HG03565 (cell line): ENCODE measurements around the gene ITGBL1.

Experiments used
- ATAC-seq: cut with Tn5 transposase; IDR thresholded peaks from one replicate; pipeline ENCODE4 v1.9.1; 2021; ENCODE audit warnings: mild to moderate bottlenecking, moderate library complexity; ENCODE audit not compliant: unreplicated experiment

The ITGBL1 gene

GRCh38 chr13:101555610-101556009, 103.1 kb downstream of the ITGBL1 start:
- no peak for ATAC-seq

- no peak for ATAC-seq
Observed at GRCh38 chr13:101556676-101557123, 104.2 kb downstream of the ITGBL1 start.

- ATAC-seq = no peak
Observed at GRCh38 chr13:101565317-101565716, 112.8 kb downstream of the ITGBL1 start.

DNA sequence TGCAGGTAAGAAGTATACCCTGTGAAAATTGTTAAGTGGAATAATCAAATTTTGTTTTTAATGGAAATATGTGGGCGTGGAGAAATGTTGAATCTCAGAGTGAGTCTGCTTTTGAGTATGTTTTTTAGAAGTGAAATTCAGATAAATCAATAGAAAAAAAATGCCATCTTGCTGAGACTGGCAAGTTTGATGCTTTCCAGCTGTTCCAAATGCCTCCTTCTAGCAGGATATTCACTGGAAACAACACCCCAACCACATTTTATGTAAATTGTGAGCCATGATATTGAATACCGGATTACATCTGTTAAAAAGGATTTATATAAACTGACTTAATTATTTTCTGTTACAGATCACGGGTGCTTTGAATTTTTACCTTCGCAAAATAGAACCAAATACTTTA, 115.4 kb downstream of the ITGBL1 start:
- no peak for ATAC-seq

DNA sequence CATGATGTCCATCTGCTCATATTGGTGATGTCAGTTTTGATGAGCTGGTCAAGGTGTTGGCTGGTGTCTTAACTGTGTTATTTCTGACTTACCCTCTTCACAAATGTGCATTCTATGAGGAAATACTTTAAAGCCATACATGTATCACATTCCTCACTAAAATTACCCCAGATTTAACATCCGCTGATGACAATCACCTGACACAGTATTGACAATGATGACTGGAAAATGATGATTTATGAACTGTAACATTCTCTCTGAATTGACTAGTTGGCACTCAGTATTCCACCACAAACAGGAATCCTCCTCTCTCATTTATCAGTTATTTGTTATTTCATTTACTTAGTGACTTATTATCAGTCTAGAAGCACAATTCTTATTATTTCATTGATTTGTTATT, 117.3 kb downstream of the ITGBL1 start:
- ATAC-seq = no peak

DNA sequence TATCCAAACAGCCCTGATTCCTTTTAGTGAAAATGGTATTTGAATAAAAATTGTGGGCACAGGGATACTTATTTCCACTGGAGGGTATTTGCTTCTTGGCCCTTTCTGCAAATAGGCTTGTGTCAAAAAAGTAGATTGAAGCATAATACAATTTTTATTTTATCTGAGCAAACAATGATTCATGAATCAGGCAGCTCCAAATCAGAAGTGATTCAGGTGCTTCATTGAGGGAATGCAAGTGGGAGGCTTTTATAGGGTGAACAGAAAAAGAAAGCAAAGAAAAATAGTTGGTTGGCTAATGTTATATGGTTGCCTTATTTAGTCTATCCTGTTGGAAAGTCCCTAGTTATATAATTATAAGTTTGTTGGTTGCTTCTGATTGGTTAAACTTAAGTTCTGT, 117.9 kb downstream of the ITGBL1 start:
- ATAC-seq = no peak

GRCh38 chr13:101572456-101572855, 120.0 kb downstream of the ITGBL1 start:
- ATAC-seq = no peak

- ATAC-seq = no peak
Observed at GRCh38 chr13:101575581-101575980, 123.1 kb downstream of the ITGBL1 start.

DNA sequence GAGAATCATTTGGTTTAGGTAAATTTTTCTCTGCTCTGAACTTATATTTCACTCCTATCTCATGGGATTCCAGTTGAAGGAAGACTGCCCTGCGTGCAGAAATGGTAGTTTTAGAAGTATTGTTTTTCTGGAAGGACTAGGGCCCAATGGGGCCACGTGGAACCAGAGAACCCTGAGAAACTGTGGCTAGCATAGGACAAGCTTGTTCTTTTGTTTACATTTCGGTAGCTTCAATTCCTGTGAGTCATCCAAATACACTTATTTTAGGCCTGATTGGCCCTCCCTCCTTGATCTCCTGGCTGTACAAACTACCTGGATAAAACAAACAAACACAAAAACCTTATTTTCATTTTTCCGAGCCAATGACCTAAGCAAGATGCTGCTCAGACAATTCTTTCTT, 124.0 kb downstream of the ITGBL1 start:
- no peak for ATAC-seq

DNA sequence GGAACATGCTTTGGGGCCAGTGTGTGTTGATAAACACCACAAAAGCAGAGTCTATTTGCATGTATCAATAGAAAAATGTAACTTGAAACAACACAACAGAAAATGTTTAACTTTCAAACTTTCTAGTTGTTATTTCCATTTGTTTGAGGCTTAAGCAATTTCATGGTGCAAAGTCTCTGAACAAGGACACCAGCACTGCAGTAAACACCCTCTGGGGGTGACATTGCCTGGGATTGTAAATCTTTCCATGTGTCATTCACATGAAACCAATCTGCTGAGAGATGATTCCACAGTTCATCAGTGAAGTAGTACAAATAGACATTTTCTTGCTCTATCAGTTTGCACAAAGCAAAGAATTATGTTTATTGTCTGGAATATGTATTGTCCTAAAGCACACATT, 124.5 kb downstream of the ITGBL1 start:
- ATAC-seq = no peak

DNA sequence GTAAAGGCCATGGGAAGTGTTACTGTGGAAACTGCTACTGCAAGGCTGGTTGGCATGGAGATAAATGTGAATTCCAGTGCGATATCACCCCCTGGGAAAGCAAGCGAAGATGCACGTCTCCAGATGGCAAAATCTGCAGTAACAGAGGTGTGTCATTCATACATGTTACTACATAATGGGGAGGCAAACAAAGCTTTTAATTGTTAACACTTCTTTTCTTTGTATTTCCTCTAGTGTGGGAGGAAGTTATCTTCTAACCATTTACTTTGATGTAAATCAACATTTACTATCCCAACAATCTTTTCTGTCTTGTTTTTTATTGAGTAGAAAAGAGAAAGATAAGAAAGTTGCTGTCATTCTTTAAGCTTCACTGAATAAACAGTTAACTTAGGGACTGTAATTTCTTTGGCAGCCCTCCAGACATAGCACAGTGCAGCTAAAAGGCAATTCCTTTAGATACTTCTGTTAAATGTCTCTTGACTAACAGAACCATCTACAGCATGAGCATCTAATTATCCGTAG, 126.9 kb downstream of the ITGBL1 start:
- ATAC-seq = no peak

GRCh38 chr13:101584331-101584730, 131.9 kb downstream of the ITGBL1 start:
- ATAC-seq = no peak

DNA sequence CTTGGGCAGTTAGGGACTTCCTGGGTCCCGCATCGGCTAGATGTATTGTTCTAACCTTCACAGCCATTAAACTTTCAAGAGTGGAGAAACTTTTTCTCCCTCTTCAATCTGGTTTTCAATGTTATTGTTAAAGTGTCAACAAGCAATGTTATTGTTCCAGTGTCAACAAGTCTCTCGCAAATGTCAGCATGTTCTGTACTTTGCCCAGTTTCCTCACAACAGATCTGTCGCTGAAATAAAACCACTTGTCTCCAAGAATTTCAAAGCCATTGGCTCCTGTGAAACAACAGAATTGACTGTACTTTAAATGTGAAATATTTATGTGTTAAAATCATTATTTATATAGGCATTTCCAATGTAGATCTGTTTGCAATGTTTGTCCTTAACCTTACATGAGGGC, 138.0 kb downstream of the ITGBL1 start:
- no peak for ATAC-seq

DNA sequence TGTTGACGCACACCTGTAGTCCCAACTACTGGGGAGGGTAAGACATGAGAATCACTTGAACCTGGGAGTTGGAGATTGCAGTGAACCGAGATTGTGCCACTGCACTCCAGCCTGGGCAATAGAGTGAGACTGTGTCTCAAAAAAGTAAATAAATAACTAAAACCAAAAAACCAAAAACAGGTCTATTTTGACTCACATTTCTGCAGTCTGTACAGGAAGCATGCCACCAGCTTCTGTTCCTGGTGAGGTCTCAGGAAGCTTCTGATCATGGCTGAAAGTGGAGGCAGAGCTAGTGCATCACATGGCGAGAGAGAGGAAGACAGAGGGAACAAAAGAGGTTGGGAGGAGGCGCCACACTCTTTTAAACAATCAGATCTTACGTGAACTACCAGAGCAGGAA, 142.5 kb downstream of the ITGBL1 start:
- no peak for ATAC-seq

DNA sequence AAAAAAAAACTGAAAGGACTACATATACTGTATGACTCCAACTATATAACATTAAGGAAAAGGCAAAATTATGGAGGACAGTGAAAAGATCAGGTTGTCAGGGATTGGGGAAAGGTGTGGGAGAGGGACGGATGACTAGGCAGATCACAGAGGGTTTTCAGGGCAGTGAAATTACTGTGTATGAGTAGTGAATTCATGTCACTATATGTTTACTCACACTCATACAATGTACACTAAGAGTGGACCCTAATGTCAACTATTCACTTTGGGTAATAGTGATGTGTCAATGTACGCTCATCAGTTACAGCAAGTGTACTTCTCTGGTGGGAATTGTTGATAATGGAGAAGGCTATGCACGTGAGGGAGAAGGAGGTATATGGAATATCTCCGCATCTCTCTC, 144.3 kb downstream of the ITGBL1 start:
- ATAC-seq = no peak

DNA sequence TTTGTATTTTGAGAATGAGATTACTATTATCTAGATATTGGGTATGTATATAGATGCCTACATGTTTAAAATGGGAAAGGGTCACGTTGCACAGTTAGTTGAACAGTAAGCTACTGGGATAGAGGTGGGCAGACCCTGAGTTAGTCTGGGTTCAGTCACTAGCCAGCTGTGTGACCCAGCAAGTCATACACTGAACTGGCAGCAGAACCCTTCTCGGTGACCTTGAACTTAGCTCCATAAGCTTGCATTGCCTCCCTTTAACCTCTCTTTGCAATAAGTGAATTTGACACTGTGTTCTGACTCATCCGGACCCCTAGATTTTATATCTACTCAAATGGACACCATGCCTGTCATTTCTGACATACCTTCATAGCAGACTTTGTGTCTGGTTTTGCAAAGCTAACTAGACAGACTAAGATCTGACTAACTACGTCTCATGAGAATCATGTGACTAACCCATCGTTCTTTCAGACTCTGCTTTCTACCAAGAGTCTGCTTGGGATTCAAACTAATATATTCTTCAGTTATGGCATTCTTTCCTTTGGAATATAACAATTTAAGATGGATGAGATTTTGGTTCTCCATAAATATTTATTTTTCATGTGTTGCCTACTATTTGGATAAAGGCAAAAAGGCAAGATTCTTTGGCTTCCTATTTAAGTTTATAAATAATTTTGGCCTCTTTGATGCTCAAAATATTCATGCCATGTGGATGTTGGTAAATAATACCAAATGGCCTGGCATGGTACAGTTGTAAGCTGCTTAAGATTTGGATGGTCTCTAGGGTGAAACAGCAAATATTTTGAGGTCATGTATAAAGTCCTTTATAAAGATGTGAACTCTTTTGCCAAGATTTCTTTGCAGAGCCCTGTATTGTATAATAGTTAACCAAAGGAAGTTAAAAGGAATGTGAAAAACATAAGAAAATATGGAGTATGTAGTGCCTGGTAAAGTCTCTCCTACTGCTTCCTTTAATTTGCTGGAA, 159.3 kb downstream of the ITGBL1 start:
- no peak for ATAC-seq

DNA sequence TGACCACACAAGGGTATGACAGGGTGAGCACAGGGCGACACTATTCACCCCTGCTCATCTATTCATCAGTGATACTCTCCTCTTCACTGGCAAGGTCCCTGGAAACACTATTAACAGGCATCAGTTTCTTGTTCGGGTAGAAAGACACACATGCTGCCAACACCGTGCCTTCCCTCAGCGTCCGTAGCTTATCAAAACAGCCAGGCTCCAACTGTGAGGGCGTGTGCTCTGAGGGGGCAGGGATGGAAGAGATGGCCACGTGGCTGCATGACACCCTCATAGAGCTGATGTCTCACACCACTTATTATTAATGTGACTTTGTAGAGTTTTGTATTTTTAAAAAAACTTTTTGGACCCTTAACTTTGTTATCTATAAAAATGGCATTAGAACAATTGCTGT, 160.3 kb downstream of the ITGBL1 start:
- ATAC-seq = no peak

GRCh38 chr13:101614491-101614890, 162.0 kb downstream of the ITGBL1 start:
- ATAC-seq = no peak

DNA sequence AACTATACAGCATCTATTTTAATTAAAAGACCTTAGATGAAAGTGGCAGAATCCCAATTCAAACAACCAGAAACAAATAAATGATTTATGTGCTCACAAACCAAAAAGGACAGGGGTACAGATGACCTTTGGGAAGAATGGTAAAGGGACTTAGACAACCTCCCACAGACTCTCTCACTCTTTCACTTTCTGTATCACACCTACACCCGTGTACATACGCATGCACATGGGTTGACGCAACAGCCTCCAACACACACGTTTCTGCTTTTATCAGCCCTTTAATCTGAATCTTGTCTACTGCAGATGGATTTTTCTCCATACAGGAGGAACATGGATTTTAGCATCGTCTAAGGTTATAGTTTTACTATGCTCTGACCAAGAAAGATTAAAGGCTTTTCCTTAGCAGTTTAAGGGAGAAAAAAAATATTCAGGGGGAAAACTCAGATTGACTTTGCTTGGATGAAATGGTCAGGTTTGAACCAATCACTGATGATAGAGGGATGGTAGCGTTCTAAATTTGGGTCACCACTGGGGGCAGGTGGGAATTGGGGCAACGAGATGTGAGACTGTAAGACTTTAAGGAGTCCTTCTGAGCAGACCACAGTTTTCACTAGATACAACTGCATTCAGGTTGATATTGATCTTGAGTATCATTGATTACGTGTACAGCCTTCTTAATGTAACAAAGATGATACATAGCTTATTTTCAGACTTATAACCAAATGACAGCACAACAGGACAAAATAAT, 166.1 kb downstream of the ITGBL1 start:
- no peak for ATAC-seq

- no peak for ATAC-seq
Observed at GRCh38 chr13:101621099-101621498, 168.6 kb downstream of the ITGBL1 start.

DNA sequence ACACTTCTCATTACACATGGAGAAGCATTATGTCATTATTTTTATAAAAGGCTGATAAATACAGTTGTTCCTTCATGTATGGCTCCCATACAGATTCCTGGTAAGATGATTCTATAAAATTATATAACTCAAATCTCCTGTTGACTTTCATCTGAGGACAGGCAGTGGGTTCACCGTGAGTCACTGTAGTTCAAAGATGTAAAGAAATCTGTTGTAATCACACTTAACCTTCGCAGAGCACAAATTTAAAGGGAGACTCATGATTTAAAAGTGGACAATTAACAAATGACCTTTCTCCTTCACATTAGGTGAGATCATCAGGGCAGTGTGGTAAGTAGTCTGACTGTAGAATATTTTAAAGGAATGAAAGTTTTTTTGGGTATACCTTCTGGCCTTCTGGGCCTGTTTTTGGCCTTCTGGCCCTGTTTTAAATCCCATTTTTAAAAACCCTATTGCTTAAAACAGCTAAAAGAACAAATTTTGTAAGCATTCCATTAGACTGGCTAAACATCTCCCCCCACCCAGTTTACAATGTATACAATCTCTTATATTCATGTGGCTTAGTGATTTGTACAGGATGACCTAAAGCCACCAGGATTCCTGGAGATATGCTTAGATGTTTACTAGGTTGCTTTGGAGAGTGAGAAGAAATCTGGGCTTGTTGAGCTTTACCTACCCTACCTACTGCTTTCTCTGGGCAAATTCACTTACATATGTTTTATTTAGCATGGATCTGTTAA, 171.2 kb downstream of the ITGBL1 start:
- ATAC-seq = no peak
